CD4-positive, alpha-beta T cell (primary cell): ENCODE data around the gene EPHA5. TPM values are rescaled to one million over a fixed set of nuclear protein-coding genes. Genes with fewer than 3 reads are reported as not detected.

Source experiments
- ATAC-seq: fragments of 200-7000 bp; cut with Tn5 transposase; one replicate; pipeline ENCODE4 v1.10.0; 2022; ENCODE audit warnings: mild to moderate bottlenecking; ENCODE audit not compliant: poor library complexity
- CTCF ChIA-PET: fragments of 350-600 bp; sonication (Branson Sonifier 250); formaldehyde crosslinking; loops from one replicate; lab custom pipeline; 2021; ENCODE audit warnings: antibody characterized with exemption, inconsistent platforms; lab: Charles Lee
- POLR2A ChIA-PET: fragments of 350-600 bp; sonication (Branson Sonifier 250); formaldehyde crosslinking; loops from one replicate; lab custom pipeline; 2021; ENCODE audit warnings: antibody characterized with exemption, inconsistent platforms; lab: Charles Lee
- DNase-seq, 14 experiments: peaks; one replicate each; pipeline ENCODE4 v3.0.0-alpha.2; 2013 to 2020; ENCODE audit warnings: mixed read lengths in 2 of 14
- H3K27ac ChIP-seq, 2 donors: one replicate each; pipeline versions ENCODE4 v1.5.1 to v1.7.0; 2013; ENCODE audit warnings: low read length in 2 of 2, low read depth in 1 of 2, mild to moderate bottlenecking in 1 of 2
- H3K27me3 ChIP-seq, 2 experiments: 1 replicate in 1 of 2; 2 replicates in 1 of 2; pipeline versions ENCODE4 v1.6.1 to v1.7.0; 2013; ENCODE audit warnings: low read length in 2 of 2, control low read depth in 1 of 2, mild to moderate bottlenecking in 1 of 2, moderate library complexity in 1 of 2; ENCODE audit not compliant: insufficient read depth in 2 of 2, control insufficient read depth in 1 of 2
- H3K36me3 ChIP-seq: one replicate; pipeline ENCODE4 v1.6.1; 2013; ENCODE audit warnings: low read length, control low read depth; ENCODE audit not compliant: insufficient read depth
- H3K4me1 ChIP-seq: one replicate; pipeline ENCODE4 v1.6.1; 2013; ENCODE audit warnings: low read length, control low read depth; ENCODE audit not compliant: insufficient read depth
- H3K4me3 ChIP-seq: one replicate; pipeline ENCODE4 v1.5.1; 2013; ENCODE audit warnings: mild to moderate bottlenecking, low read length, moderate library complexity
- H3K9me3 ChIP-seq, 2 experiments: 1 replicate in 1 of 2; 2 replicates in 1 of 2; pipeline versions ENCODE4 v1.6.1 to v1.7.0; 2013; ENCODE audit warnings: low read length in 2 of 2, mild to moderate bottlenecking in 2 of 2, control low read depth in 1 of 2, moderate library complexity in 1 of 2; ENCODE audit not compliant: control insufficient read depth in 1 of 2, insufficient read depth in 1 of 2
- H3K27ac Mint-ChIP-seq: one replicate; pipeline ENCODE4 v1.8.0; 2020; ENCODE audit warnings: mixed read lengths
- H3K27me3 Mint-ChIP-seq: one replicate; pipeline ENCODE4 v1.8.0; 2021; ENCODE audit warnings: mixed read lengths
- H3K36me3 Mint-ChIP-seq: one replicate; pipeline ENCODE4 v1.8.0; 2021; ENCODE audit warnings: low read depth, mixed read lengths
- H3K4me1 Mint-ChIP-seq: one replicate; pipeline ENCODE4 v1.8.0; 2021; ENCODE audit warnings: low read depth, mixed read lengths
- H3K4me3 Mint-ChIP-seq: one replicate; pipeline ENCODE4 v1.8.0; 2020; ENCODE audit warnings: mild to moderate bottlenecking, mixed read lengths
- H3K9me3 Mint-ChIP-seq: one replicate; pipeline ENCODE4 v1.8.0; 2020; ENCODE audit warnings: mixed read lengths
- CTCF ChIP-seq: fragments of 200-600 bp; IDR thresholded peaks from one replicate; pipeline ENCODE4 v1.8.0; 2022; ENCODE audit warnings: antibody characterized with exemption, mild to moderate bottlenecking
- intact Hi-C, 2 experiments: fragments of 100-400 bp; cut with DNase I in 1 of 2; cut with micrococcal nuclease in 1 of 2; formaldehyde crosslinking; loops; one replicate each; pipeline versions ENCODE4 v1.15.1 to v1.9.0; 2023 to 2025; cut with DNase I, micrococcal nuclease
- total RNA-seq, 174 experiments: library from RNA in 2 of 174; stranded (reverse) in 2 of 174; gene quantifications; one replicate each; pipeline ENCODE4 v1.2.3 and lab custom pipeline; 2021 to 2026

EPHA5 gene
- total RNA-seq, 2 experiments from 2014 or later, result not detected

- DNase-seq (no peak), ATAC-seq (no peak)
- no peaks in the 10 kb centered on the region for H3K36me3 Mint-ChIP-seq
- no peak overlapping the region for H3K27ac Mint-ChIP-seq
- H3K9me3 ChIP-seq, result peaks cover 3 to 5% of the 10 kb centered on the region in 2 experiments
- ChIA-PET CTCF (no interaction called here), POLR2A (no interaction called here)
- no peaks in the 10 kb centered on the region for H3K4me1 ChIP-seq
- peaks cover 11% of the 10 kb centered on the region for H3K9me3 Mint-ChIP-seq
- H3K27me3 Mint-ChIP-seq, result no peaks in the 10 kb centered on the region
- no peak for TF ChIP-seq CTCF
- H3K27me3 ChIP-seq, result no peaks in the 10 kb centered on the region
- H3K4me1 Mint-ChIP-seq, result no peaks in the 10 kb centered on the region
- no peak overlapping the region for H3K27ac ChIP-seq
- H3K36me3 ChIP-seq, result no peaks in the 10 kb centered on the region
- no peak overlapping the region for H3K4me3 Mint-ChIP-seq
- H3K4me3 ChIP-seq, result no peak overlapping the region
- intact Hi-C loops, result no loop called here
Measured at GRCh38 chr4:65391814-65392213, 278.5 kb downstream of the EPHA5 start.

- no peak for ATAC-seq
- no peak overlapping the region for H3K27ac Mint-ChIP-seq
- no peak for TF ChIP-seq CTCF
- ChIA-PET POLR2A (no interaction called here), CTCF (no interaction called here)
- H3K4me1 Mint-ChIP-seq, result no peaks in the 10 kb centered on the region
- no peaks in the 10 kb centered on the region for H3K27me3 Mint-ChIP-seq
- Histone ChIP-seq H3K4me1 (no peaks in the 10 kb centered on the region), H3K36me3 (no peaks in the 10 kb centered on the region), H3K4me3 (no peak overlapping the region), H3K9me3 (peaks cover 3 to 5% of the 10 kb centered on the region in 2 experiments), H3K27ac (no peak overlapping the region), H3K27me3 (no peaks in the 10 kb centered on the region)
- no peak overlapping the region for H3K4me3 Mint-ChIP-seq
- no peak for DNase-seq
- intact Hi-C loops, result no loop called here
- H3K36me3 Mint-ChIP-seq, result no peaks in the 10 kb centered on the region
- H3K9me3 Mint-ChIP-seq, result peaks cover 11% of the 10 kb centered on the region
Measured at GRCh38 chr4:65391382-65391781, 278.9 kb downstream of the EPHA5 start.

GRCh38 chr4:65386927-65387326 is 283.4 kb downstream of the EPHA5 start:
- Mint-ChIP-seq H3K4me1 (no peaks in the 10 kb centered on the region), H3K9me3 (peaks cover 4% of the 10 kb centered on the region), H3K4me3 (no peak overlapping the region), H3K27me3 (no peaks in the 10 kb centered on the region), H3K36me3 (no peaks in the 10 kb centered on the region), H3K27ac (no peak overlapping the region)
- Histone ChIP-seq H3K4me1 (no peaks in the 10 kb centered on the region), H3K27ac (no peak overlapping the region), H3K27me3 (no peaks in the 10 kb centered on the region), H3K9me3 (no peaks in the 10 kb centered on the region), H3K36me3 (no peaks in the 10 kb centered on the region), H3K4me3 (no peak overlapping the region)
- TF ChIP-seq CTCF, result no peak
- ChIA-PET POLR2A (no interaction called here), CTCF (interaction anchor here (0.9 kb wide), 1 partner anchor 21 kb away, joined by 3 read pairs; no protein-coding TSS in a partner anchor)
- intact Hi-C loops, result no loop called here
- DNase-seq (no peak), ATAC-seq (no peak)
